Endothelial cell of umbilical vein (primary cell): ENCODE measurements around the gene PDE6B.

Experiments used
- EZH2 ChIP-seq: IDR thresholded peaks from 2 replicates; pipeline ENCODE4 v1.6.1; 2012; ENCODE audit warnings: borderline replicate concordance, low read depth, mild to moderate bottlenecking, moderate library complexity, low read length, inconsistent platforms; ENCODE audit not compliant: severe bottlenecking
- FOS ChIP-seq: IDR thresholded peaks from 2 replicates; pipeline ENCODE4 v1.6.1; 2011; ENCODE audit warnings: mild to moderate bottlenecking, low read length, moderate library complexity, borderline replicate concordance; ENCODE audit not compliant: insufficient read depth
- GATA2 ChIP-seq: IDR thresholded peaks from 2 replicates; pipeline ENCODE4 v1.7.0; 2011; ENCODE audit warnings: low read depth, mild to moderate bottlenecking, moderate library complexity, mixed read lengths, low read length; ENCODE audit not compliant: insufficient read length, insufficient read depth
- JUN ChIP-seq: IDR thresholded peaks from 2 replicates; pipeline ENCODE4 v1.6.1; 2011; ENCODE audit warnings: borderline replicate concordance, low read depth; ENCODE audit not compliant: insufficient read length, insufficient read depth
- MYC ChIP-seq: IDR thresholded peaks from one replicate; pipeline ENCODE4 v1.6.1; 2011; ENCODE audit warnings: mild to moderate bottlenecking, low read depth, low read length
- POLR2A ChIP-seq: IDR thresholded peaks from 2 replicates; pipeline ENCODE4 v1.6.1; 2012; ENCODE audit warnings: low read depth, mild to moderate bottlenecking, control low read depth, low read length
- POLR2AphosphoS5 ChIP-seq: IDR thresholded peaks from 2 replicates; pipeline ENCODE4 v1.6.1; 2012; ENCODE audit warnings: low read depth, mild to moderate bottlenecking, control low read depth, low read length, moderate library complexity; ENCODE audit not compliant: insufficient read depth
- TF ChIP-seq, protein P1 (sequence below), 2 donors: IDR thresholded peaks; 1 replicate in 1 of 2; 2 replicates in 1 of 2; pipeline ENCODE4 v1.5.1; 2011; ENCODE audit warnings: low read length in 2 of 2, mild to moderate bottlenecking in 2 of 2, moderate library complexity in 2 of 2, control low read depth in 1 of 2, inconsistent platforms in 1 of 2, low read depth in 1 of 2; ENCODE audit not compliant: insufficient read depth in 1 of 2; ENCODE audit errors: extremely low read depth in 1 of 2
- TF ChIP-seq, protein P2 (sequence below): IDR thresholded peaks from 2 replicates; pipeline ENCODE4 v1.6.1; 2011; ENCODE audit not compliant: insufficient read depth, insufficient read length

DNA sequence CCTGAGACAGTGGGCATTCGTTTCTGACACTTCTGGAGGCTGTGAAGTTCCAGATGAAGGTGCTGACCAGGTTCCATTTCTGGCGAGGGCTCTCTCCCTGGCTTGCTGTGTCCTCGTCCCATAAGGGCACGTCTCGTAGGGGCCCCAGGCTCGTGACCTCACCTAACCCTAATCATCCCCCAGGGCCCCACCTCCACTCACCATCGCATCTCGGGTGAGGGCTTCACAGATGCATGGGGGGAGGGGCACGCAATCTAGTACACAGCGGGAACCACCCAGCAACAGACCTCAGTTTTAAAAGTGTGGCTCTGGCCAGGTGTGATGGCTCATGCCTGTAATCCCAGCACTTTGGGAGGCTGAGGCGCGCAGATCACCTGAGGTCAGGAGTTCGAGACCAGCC, 22.1 kb downstream of the PDE6B start:
- TF ChIP-seq POLR2AphosphoS5 (no peak), EZH2 (no peak), POLR2A (no peak), JUN (no peak), FOS (no peak), GATA2 (no peak), MYC (no peak)
- TF ChIP-seq, protein P1, sequence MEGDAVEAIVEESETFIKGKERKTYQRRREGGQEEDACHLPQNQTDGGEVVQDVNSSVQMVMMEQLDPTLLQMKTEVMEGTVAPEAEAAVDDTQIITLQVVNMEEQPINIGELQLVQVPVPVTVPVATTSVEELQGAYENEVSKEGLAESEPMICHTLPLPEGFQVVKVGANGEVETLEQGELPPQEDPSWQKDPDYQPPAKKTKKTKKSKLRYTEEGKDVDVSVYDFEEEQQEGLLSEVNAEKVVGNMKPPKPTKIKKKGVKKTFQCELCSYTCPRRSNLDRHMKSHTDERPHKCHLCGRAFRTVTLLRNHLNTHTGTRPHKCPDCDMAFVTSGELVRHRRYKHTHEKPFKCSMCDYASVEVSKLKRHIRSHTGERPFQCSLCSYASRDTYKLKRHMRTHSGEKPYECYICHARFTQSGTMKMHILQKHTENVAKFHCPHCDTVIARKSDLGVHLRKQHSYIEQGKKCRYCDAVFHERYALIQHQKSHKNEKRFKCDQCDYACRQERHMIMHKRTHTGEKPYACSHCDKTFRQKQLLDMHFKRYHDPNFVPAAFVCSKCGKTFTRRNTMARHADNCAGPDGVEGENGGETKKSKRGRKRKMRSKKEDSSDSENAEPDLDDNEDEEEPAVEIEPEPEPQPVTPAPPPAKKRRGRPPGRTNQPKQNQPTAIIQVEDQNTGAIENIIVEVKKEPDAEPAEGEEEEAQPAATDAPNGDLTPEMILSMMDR (IDR thresholded peaks at IDR 0.05; ENCODE audit: extremely low read depth in 1 of 2, insufficient read depth in 1 of 2, low read depth in 1 of 2, low read length in 2 of 2) = no peak
- TF ChIP-seq, protein P2, sequence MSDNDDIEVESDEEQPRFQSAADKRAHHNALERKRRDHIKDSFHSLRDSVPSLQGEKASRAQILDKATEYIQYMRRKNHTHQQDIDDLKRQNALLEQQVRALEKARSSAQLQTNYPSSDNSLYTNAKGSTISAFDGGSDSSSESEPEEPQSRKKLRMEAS = no peak
